Gastrocnemius medialis (tissue), 4 donors: ENCODE data around the gene PERP. TPM values are rescaled to one million over a fixed set of nuclear protein-coding genes. Genes with fewer than 3 reads are reported as not detected.

ENCODE experiments used
- ATAC-seq, 2 donors: fragments of 150-250 bp; one replicate each; pipeline ENCODE4 v1.9.1; 2016
- DNase-seq, 2 donors: peaks; one replicate each; pipeline ENCODE4 v3.0.0-alpha.2; 2019
- H3K27ac ChIP-seq, 4 donors: fragments of 200-600 bp; sonication (generic); 1 replicate in 1 of 4; 2 replicates in 3 of 4; pipeline ENCODE4 v1.5.1; 2016 to 2018; ENCODE audit warnings: mild to moderate bottlenecking in 2 of 4, moderate library complexity in 1 of 4
- H3K27me3 ChIP-seq, 3 donors: fragments of 200-600 bp; sonication (generic) in 2 of 3; 1 replicate in 1 of 3; 2 replicates in 2 of 3; pipeline versions ENCODE4 v1.5.1 to v1.6.0; 2016 to 2019; ENCODE audit warnings: mild to moderate bottlenecking in 1 of 3, moderate library complexity in 1 of 3
- H3K36me3 ChIP-seq, 2 donors: fragments of 200-600 bp; sonication (generic) in 1 of 2; one replicate each; pipeline ENCODE4 v1.5.1; 2017 to 2018
- H3K4me1 ChIP-seq, 2 donors: fragments of 200-600 bp; sonication (generic) in 1 of 2; one replicate each; pipeline ENCODE4 v1.5.1; 2016 to 2017; ENCODE audit warnings: mild to moderate bottlenecking in 2 of 2
- H3K4me3 ChIP-seq, 4 donors: fragments of 200-600 bp; sonication (generic) in 3 of 4; 1 replicate in 1 of 4; 2 replicates in 3 of 4; pipeline ENCODE4 v1.5.1; 2016 to 2019; ENCODE audit warnings: mild to moderate bottlenecking in 2 of 4
- H3K9me3 ChIP-seq, 3 donors: fragments of 200-600 bp; sonication (generic) in 2 of 3; 1 replicate in 1 of 3; 2 replicates in 2 of 3; pipeline ENCODE4 v1.5.1; 2016 to 2019
- POLR2A ChIP-seq, 2 donors: fragments of 450-650 bp; IDR thresholded peaks; one replicate each; pipeline ENCODE4 v1.6.1; 2017; ENCODE audit warnings: antibody characterized with exemption in 2 of 2, mild to moderate bottlenecking in 2 of 2, moderate library complexity in 2 of 2
- in situ Hi-C, 4 donors: fragments of 200-750 bp; cut with MboI; loops; one replicate each; pipeline versions ENCODE4 v1.15.0 to v1.8.0; 2017; ENCODE audit warnings: low sequenced_read_pairs in 4 of 4
- intact Hi-C: fragments of 100-400 bp; cut with DNase I; formaldehyde crosslinking; loops from one replicate; pipeline ENCODE4 v1.15.1; 2023; ENCODE audit warnings: low total_unique reads
- total RNA-seq, 4 donors: library from RNA; depleted of rRNA; stranded (reverse); fragments of >200 nt; gene quantifications; one replicate each; pipeline versions ENCODE4 v1.1.0 to v1.2.3, GENCODE V29; 2016
- TF ChIP-seq, protein P1 (sequence below), 5 experiments: fragments of 450-650 bp in 3 of 5; fragments of 200-600 bp in 2 of 5; sonication (generic) in 2 of 5; IDR thresholded peaks in 4 of 5; conservative IDR thresholded peaks in 1 of 5; 1 replicate in 4 of 5; 2 replicates in 1 of 5; pipeline ENCODE4 v1.5.1; 2016 to 2019; ENCODE audit warnings: antibody characterized with exemption in 5 of 5, mild to moderate bottlenecking in 3 of 5, moderate library complexity in 3 of 5

PERP gene
- 1 to 10 TPM; 1.5 to 3.1 (median 2.1) TPM for total RNA-seq

DNA sequence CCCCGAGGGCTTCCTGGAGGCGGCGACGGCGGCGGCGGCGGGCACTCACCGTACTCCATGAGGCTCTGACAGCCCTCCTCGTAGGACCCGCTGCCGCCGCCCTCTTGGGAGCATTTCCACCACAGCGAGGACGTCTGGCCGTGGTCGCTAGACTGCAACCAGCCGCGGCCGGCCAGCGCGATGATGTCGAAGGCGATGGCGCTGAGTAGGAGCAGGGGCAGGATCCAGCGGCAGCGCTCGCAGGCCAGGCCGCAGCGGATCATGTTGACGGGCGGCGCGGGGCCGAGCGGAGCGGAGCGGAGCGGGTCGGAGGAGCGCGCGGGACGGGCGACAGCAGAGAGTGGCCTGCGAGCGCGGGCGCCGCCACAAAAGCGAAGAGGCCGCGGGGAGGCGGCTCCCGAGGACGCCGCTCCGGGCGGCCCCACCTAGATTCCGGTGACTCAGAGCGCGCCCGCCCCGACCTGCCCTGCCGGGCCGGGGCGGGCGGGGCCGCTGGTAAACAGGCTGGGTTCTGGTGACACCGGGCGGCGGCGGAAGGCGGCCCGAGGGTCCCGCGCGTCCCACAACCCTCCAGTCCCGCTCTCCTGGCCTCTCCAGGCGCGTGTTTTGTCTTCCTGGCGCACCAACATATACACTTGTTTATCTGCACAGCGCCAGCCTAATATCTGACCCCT is at the start of gene PERP:
PERP (minus strand) TSS at position 342 of the 674 bp plus-strand sequence; CDS start at position 263, 79 bp downstream.
- Histone ChIP-seq H3K27me3 (peaks cover 26 to 43% (median 31%) of the 10 kb centered on the region in 3 donors), H3K27ac (peak within 1 kb of the TSS in 2 of 4 donors; percentile 32 to 45), H3K9me3 (no peaks in the 10 kb centered on the region), H3K4me3 (peak within 1 kb of the TSS; percentile 63 to 68 (median 66)), H3K4me1 (peaks cover 0 to 3% of the 10 kb centered on the region in 2 donors), H3K36me3 (no peaks in the 10 kb centered on the region)
- peak; percentile 84 to 86 for ATAC-seq
- TF ChIP-seq, protein P1, sequence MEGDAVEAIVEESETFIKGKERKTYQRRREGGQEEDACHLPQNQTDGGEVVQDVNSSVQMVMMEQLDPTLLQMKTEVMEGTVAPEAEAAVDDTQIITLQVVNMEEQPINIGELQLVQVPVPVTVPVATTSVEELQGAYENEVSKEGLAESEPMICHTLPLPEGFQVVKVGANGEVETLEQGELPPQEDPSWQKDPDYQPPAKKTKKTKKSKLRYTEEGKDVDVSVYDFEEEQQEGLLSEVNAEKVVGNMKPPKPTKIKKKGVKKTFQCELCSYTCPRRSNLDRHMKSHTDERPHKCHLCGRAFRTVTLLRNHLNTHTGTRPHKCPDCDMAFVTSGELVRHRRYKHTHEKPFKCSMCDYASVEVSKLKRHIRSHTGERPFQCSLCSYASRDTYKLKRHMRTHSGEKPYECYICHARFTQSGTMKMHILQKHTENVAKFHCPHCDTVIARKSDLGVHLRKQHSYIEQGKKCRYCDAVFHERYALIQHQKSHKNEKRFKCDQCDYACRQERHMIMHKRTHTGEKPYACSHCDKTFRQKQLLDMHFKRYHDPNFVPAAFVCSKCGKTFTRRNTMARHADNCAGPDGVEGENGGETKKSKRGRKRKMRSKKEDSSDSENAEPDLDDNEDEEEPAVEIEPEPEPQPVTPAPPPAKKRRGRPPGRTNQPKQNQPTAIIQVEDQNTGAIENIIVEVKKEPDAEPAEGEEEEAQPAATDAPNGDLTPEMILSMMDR (IDR thresholded peaks at IDR 0.05 in 4 of 5, conservative IDR thresholded peaks at IDR 0.05 in 1 of 5): no peak
- peak; percentile 17 to 48 for TF ChIP-seq POLR2A (IDR thresholded peaks at IDR 0.05)
- in situ Hi-C loops (loop anchor here in 2 of 4 donors (25.0 kb wide), 2 partner anchors 395 to 655 kb away; partner anchors contain the start of gene CCDC28A (in 1 of the 2)), intact Hi-C loops (loop anchor here (5.0 kb wide), 2 partner anchors 400 to 665 kb away; partner anchors contain the start of gene CCDC28A)
- DNase-seq: peak; percentile 19 to 27

DNA sequence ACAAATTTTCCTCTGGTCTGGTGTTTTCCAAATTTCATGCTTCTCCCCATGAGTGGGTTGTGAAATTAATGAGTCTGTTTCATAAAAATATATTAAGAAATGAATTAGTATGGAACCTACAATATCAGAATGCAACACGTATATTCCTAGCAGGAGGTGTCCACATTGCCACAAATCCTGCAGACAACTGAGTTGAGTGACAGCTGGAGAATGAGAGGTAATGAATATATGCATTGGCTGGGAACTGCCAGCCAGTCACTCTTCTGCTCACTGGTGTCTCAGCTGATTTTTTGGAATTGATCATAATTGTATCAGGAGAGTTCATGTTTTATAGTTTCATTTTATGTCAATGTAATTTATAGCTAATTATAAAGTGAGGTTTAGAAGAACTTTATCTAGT is 48.2 kb upstream of the PERP start:
- in situ Hi-C loops: no loop called here
- intact Hi-C loops: no loop called here
- DNase-seq (no peak), ATAC-seq (no peak)
- no peak overlapping the region for H3K4me3 ChIP-seq
- no peaks in the 10 kb centered on the region for H3K4me1 ChIP-seq
- no peaks in the 10 kb centered on the region for H3K9me3 ChIP-seq
- peaks cover 0 to 9% (median 0%) of the 10 kb centered on the region in 3 donors for H3K27me3 ChIP-seq
- no peak for TF ChIP-seq POLR2A (IDR thresholded peaks at IDR 0.05)
- TF ChIP-seq, protein P1 (IDR thresholded peaks at IDR 0.05 in 4 of 5, conservative IDR thresholded peaks at IDR 0.05 in 1 of 5): no peak
- H3K36me3 ChIP-seq: no peaks in the 10 kb centered on the region
- H3K27ac ChIP-seq: no peak overlapping the region

DNA sequence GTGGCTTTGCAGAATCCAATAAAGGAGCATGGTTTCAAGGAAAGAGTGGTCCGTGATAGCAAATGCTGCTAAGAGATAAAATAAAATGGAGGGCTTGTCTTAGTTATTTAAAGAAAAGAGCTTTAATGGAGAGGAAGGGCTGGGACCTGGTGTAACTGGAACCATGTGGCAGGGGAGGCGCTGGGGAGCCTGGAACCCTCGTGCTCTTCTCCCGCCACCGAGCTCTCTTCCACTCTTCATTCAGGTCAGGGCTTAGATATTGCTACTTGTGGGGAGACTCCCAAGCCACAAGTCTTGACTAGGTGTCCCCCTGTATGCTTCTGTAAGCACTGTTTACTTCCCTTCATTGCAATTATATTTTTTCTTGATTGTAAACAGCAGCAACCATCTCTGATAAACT is 39.3 kb upstream of the PERP start:
- intact Hi-C loops: no loop called here
- no peak for DNase-seq
- no peaks in the 10 kb centered on the region for H3K4me1 ChIP-seq

DNA sequence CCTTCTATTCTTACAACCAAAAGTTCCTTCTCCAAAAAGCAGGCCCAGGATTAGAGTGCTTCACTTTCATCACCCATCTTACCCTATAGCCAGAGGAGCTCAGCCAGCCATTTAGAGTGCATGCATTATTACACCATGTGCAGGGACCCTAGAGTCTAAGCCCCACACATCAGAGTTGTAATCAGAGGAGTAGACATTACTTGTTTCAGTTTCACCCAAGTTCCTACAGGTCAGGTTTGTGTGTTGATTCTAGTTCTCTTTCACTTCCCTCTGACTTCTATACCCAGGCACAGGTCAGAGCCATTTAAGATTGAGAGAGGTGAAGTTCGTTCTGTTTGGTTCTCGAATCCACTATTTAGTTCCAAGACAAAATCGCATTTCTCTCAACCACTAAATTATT is 38.2 kb upstream of the PERP start:
- Histone ChIP-seq H3K27ac (no peak overlapping the region), H3K36me3 (no peaks in the 10 kb centered on the region), H3K27me3 (no peaks in the 10 kb centered on the region), H3K9me3 (no peaks in the 10 kb centered on the region), H3K4me1 (no peaks in the 10 kb centered on the region), H3K4me3 (no peak overlapping the region)
- intact Hi-C loops: no loop called here
- ATAC-seq: no peak
- DNase-seq: no peak
- in situ Hi-C loops: no loop called here
- TF ChIP-seq POLR2A (IDR thresholded peaks at IDR 0.05): no peak
- TF ChIP-seq, protein P1 (IDR thresholded peaks at IDR 0.05 in 4 of 5, conservative IDR thresholded peaks at IDR 0.05 in 1 of 5): no peak

More for the DNA sequence above, 39.3 kb upstream of the PERP start:
- in situ Hi-C loops: no loop called here
- no peaks in the 10 kb centered on the region for H3K27me3 ChIP-seq
- H3K36me3 ChIP-seq: no peaks in the 10 kb centered on the region
- no peak overlapping the region for H3K4me3 ChIP-seq
- H3K27ac ChIP-seq: no peak overlapping the region
- TF ChIP-seq, protein P1 (IDR thresholded peaks at IDR 0.05 in 4 of 5, conservative IDR thresholded peaks at IDR 0.05 in 1 of 5): no peak
- TF ChIP-seq POLR2A (IDR thresholded peaks at IDR 0.05): no peak
- no peaks in the 10 kb centered on the region for H3K9me3 ChIP-seq
- ATAC-seq: no peak
